Measurements from ENCODE around the gene AUTS2.

DNA sequence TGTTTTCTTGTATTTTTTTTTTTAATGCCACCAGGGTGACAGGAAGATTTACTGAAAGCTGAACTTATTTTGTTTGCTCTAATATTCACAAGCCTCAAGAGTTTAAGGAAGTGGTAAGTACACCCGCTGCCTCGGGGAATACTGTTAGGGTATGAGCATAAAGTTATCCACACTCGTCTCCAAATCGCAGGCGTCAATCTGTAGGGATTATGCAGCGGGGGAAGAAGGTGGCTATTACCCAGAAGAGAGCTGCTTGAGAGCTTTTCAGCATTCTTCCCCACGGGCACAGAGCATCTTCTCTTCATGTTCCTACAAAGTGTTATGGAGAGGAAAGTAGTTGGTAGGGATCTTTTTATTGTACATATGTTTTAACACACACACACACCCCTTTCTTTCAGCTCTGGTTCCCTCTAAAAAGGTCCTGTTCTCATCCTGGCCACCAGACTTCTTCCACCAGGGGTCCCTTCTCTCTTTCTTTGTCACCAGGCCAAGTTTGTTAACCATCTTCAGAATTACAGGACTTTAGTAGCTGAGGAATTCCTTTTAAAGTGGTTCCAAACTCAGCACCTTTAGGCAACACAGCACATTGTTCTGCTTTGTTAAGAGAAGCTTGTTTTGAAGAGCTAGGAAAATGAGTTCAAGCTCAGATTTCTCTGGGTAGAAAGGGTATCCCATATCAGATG lies 1122.1 kb downstream of the AUTS2 start:
- TF ChIP-seq, protein P1, sequence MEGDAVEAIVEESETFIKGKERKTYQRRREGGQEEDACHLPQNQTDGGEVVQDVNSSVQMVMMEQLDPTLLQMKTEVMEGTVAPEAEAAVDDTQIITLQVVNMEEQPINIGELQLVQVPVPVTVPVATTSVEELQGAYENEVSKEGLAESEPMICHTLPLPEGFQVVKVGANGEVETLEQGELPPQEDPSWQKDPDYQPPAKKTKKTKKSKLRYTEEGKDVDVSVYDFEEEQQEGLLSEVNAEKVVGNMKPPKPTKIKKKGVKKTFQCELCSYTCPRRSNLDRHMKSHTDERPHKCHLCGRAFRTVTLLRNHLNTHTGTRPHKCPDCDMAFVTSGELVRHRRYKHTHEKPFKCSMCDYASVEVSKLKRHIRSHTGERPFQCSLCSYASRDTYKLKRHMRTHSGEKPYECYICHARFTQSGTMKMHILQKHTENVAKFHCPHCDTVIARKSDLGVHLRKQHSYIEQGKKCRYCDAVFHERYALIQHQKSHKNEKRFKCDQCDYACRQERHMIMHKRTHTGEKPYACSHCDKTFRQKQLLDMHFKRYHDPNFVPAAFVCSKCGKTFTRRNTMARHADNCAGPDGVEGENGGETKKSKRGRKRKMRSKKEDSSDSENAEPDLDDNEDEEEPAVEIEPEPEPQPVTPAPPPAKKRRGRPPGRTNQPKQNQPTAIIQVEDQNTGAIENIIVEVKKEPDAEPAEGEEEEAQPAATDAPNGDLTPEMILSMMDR (IDR thresholded peaks at IDR 0.05; ENCODE audit: insufficient read depth, low read length, poor library complexity, severe bottlenecking): no peak
- TF ChIP-seq EZH2phosphoT487 (conservative IDR thresholded peaks at IDR 0.05; ENCODE audit: low read length): no peak

Measured in SU-DHL-6 (cell line).